Measurements from ENCODE around the gene THBD. TPM values are rescaled to one million over a fixed set of nuclear protein-coding genes. Genes with fewer than 3 reads are reported as not detected.

THBD gene
- total RNA-seq, 1 donor = 0.36 TPM

GRCh38 chr20:23077277-23077676 lies 27.8 kb upstream of the THBD start:
- H3K9me3 ChIP-seq (ENCODE audit: low read depth, low read length) = no peaks in the 10 kb centered on the region
- no peak overlapping the region for H3K27ac ChIP-seq (ENCODE audit: low read depth, low read length)
- H2AFZ ChIP-seq (ENCODE audit: low read length) = no peak overlapping the region
- no peaks in the 10 kb centered on the region for H3K79me2 ChIP-seq (ENCODE audit: insufficient read depth, low read length)
- H3K4me1 ChIP-seq (ENCODE audit: insufficient read depth, low read length) = no peaks in the 10 kb centered on the region
- no peaks in the 10 kb centered on the region for H4K20me1 ChIP-seq (ENCODE audit: insufficient read depth, low read length)
- peaks cover 17% of the 10 kb centered on the region for H3K27me3 ChIP-seq (ENCODE audit: insufficient read depth, low read length)
- TF ChIP-seq CTCF (IDR thresholded peaks at IDR 0.05; ENCODE audit: extremely low read depth, low read depth, low read length) = no peak
- no peak for DNase-seq (ENCODE audit: insufficient read length, low spot score, missing footprints)
- no peak overlapping the region for H3K4me3 ChIP-seq (ENCODE audit: insufficient read depth, low read length)
- no peak overlapping the region for H3K4me2 ChIP-seq (ENCODE audit: insufficient read depth, low read length)
- no peaks in the 10 kb centered on the region for H3K36me3 ChIP-seq (ENCODE audit: insufficient read depth, low read length)

GRCh38 chr20:23074052-23074451 lies 24.6 kb upstream of the THBD start:
- H4K20me1 ChIP-seq (ENCODE audit: insufficient read depth, low read length) = no peaks in the 10 kb centered on the region
- DNase-seq (ENCODE audit: insufficient read length, low spot score, missing footprints) = no peak
- no peak overlapping the region for H3K27ac ChIP-seq (ENCODE audit: low read depth, low read length)
- no peaks in the 10 kb centered on the region for H3K79me2 ChIP-seq (ENCODE audit: insufficient read depth, low read length)
- H3K4me1 ChIP-seq (ENCODE audit: insufficient read depth, low read length) = no peaks in the 10 kb centered on the region
- peaks cover 4% of the 10 kb centered on the region for H3K27me3 ChIP-seq (ENCODE audit: insufficient read depth, low read length)
- H3K9me3 ChIP-seq (ENCODE audit: low read depth, low read length) = no peaks in the 10 kb centered on the region
- TF ChIP-seq CTCF (IDR thresholded peaks at IDR 0.05; ENCODE audit: extremely low read depth, low read depth, low read length) = no peak
- no peak overlapping the region for H3K4me2 ChIP-seq (ENCODE audit: insufficient read depth, low read length)
- H3K4me3 ChIP-seq (ENCODE audit: insufficient read depth, low read length) = no peak overlapping the region
- no peak overlapping the region for H2AFZ ChIP-seq (ENCODE audit: low read length)
- H3K36me3 ChIP-seq (ENCODE audit: insufficient read depth, low read length) = no peaks in the 10 kb centered on the region

GRCh38 chr20:23072892-23073586 lies 23.6 kb upstream of the THBD start:
- Histone ChIP-seq H4K20me1 (ENCODE audit: insufficient read depth, low read length) (no peaks in the 10 kb centered on the region), H3K4me3 (ENCODE audit: insufficient read depth, low read length) (no peak overlapping the region), H3K27ac (ENCODE audit: low read depth, low read length) (no peak overlapping the region), H3K36me3 (ENCODE audit: insufficient read depth, low read length) (no peaks in the 10 kb centered on the region), H3K9me3 (ENCODE audit: low read depth, low read length) (no peaks in the 10 kb centered on the region), H3K4me2 (ENCODE audit: insufficient read depth, low read length) (no peak overlapping the region), H2AFZ (ENCODE audit: low read length) (no peak overlapping the region), H3K27me3 (ENCODE audit: insufficient read depth, low read length) (no peaks in the 10 kb centered on the region), H3K4me1 (ENCODE audit: insufficient read depth, low read length) (no peaks in the 10 kb centered on the region), H3K79me2 (ENCODE audit: insufficient read depth, low read length) (no peaks in the 10 kb centered on the region)
- no peak for TF ChIP-seq CTCF (IDR thresholded peaks at IDR 0.05; ENCODE audit: extremely low read depth, low read depth, low read length)
- DNase-seq (ENCODE audit: insufficient read length, low spot score, missing footprints) = no peak

GRCh38 chr20:23071996-23072395 lies 22.5 kb upstream of the THBD start:
- no peaks in the 10 kb centered on the region for H3K79me2 ChIP-seq (ENCODE audit: insufficient read depth, low read length)
- no peaks in the 10 kb centered on the region for H3K4me1 ChIP-seq (ENCODE audit: insufficient read depth, low read length)
- no peak overlapping the region for H3K4me2 ChIP-seq (ENCODE audit: insufficient read depth, low read length)
- no peak overlapping the region for H3K4me3 ChIP-seq (ENCODE audit: insufficient read depth, low read length)
- no peak overlapping the region for H3K27ac ChIP-seq (ENCODE audit: low read depth, low read length)
- no peaks in the 10 kb centered on the region for H3K27me3 ChIP-seq (ENCODE audit: insufficient read depth, low read length)
- H2AFZ ChIP-seq (ENCODE audit: low read length) = no peak overlapping the region
- no peaks in the 10 kb centered on the region for H3K9me3 ChIP-seq (ENCODE audit: low read depth, low read length)
- H3K36me3 ChIP-seq (ENCODE audit: insufficient read depth, low read length) = no peaks in the 10 kb centered on the region
- TF ChIP-seq CTCF (IDR thresholded peaks at IDR 0.05; ENCODE audit: extremely low read depth, low read depth, low read length) = no peak
- DNase-seq (ENCODE audit: insufficient read length, low spot score, missing footprints) = no peak
- no peaks in the 10 kb centered on the region for H4K20me1 ChIP-seq (ENCODE audit: insufficient read depth, low read length)
